Heart left ventricle (tissue), 16 donors: ENCODE measurements around the gene DOCK2. TPM values are rescaled to one million over a fixed set of nuclear protein-coding genes. Genes with fewer than 3 reads are reported as not detected.

Experiments used
- ATAC-seq, 4 donors: fragments of 200-7000 bp; cut with Tn5 transposase; one replicate each; pipeline ENCODE4 v1.9.1; 2020 to 2022; ENCODE audit warnings: moderate library complexity in 4 of 4, mild to moderate bottlenecking in 3 of 4, moderate number of reproducible peaks in 1 of 4
- DNase-seq, 5 donors: peaks; one replicate each; pipeline ENCODE4 v3.0.0-alpha.2; 2020
- H3K27ac ChIP-seq, 12 donors: fragments of 200-600 bp; sonication (generic) in 4 of 12; one replicate each; pipeline versions ENCODE4 v1.5.0 to v1.8.0; 2016 to 2022; ENCODE audit warnings: mild to moderate bottlenecking in 2 of 12
- H3K27me3 ChIP-seq, 9 donors: fragments of 200-600 bp; sonication (generic) in 2 of 9; one replicate each; pipeline versions ENCODE4 v1.5.1 to v1.8.0; 2016 to 2022; ENCODE audit warnings: mild to moderate bottlenecking in 3 of 9
- H3K36me3 ChIP-seq, 9 donors: fragments of 200-600 bp; sonication (generic) in 2 of 9; one replicate each; pipeline versions ENCODE4 v1.5.0 to v1.8.0; 2018 to 2022; ENCODE audit warnings: mild to moderate bottlenecking in 2 of 9
- H3K4me1 ChIP-seq, 12 donors: fragments of 200-600 bp; sonication (generic) in 4 of 12; one replicate each; pipeline versions ENCODE4 v1.5.0 to v1.8.0; 2016 to 2022; ENCODE audit warnings: mild to moderate bottlenecking in 3 of 12
- H3K4me3 ChIP-seq, 12 donors: fragments of 200-600 bp; sonication (generic) in 4 of 12; one replicate each; pipeline versions ENCODE4 v1.5.0 to v1.8.0; 2017 to 2022; ENCODE audit warnings: mild to moderate bottlenecking in 9 of 12, moderate library complexity in 4 of 12
- H3K9me3 ChIP-seq, 12 donors: fragments of 200-600 bp; sonication (generic) in 4 of 12; one replicate each; pipeline versions ENCODE4 v1.5.0 to v1.8.0; 2016 to 2022; ENCODE audit warnings: mild to moderate bottlenecking in 1 of 12
- CTCF ChIP-seq, 12 donors: fragments of 200-600 bp; sonication (generic) in 4 of 12; IDR thresholded peaks; one replicate each; pipeline versions ENCODE4 v1.5.0 to v1.8.0; 2018 to 2022; ENCODE audit warnings: antibody characterized with exemption in 12 of 12, mild to moderate bottlenecking in 5 of 12
- POLR2A ChIP-seq, 2 donors: fragments of 450-650 bp; IDR thresholded peaks; one replicate each; pipeline ENCODE4 v1.6.1; 2017; ENCODE audit warnings: antibody characterized with exemption in 2 of 2, mild to moderate bottlenecking in 2 of 2, moderate library complexity in 2 of 2
- WGBS, 4 donors: extraction: QIAGEN DNeasy Blood & Tissue Kit in 2 of 4; methylation state at CpG; one replicate each; pipeline versions ENCODE4 v1.1.5 to v1.1.7; 2013 to 2018; 5-methylcytosine and 5-hydroxymethylcytosine counted together
- intact Hi-C, 10 donors: fragments of 100-400 bp; cut with DNase I; formaldehyde crosslinking; loops; one replicate each; pipeline versions ENCODE4 v1.11.1 to v1.14.2; 2022
- polyA plus RNA-seq, 2 donors: library from polyadenylated mRNA; stranded (reverse); fragments of 200-250 nt; gene quantifications; one replicate each; pipeline ENCODE4 v1.2.3, GENCODE V29; 2013
- total RNA-seq, 9 donors: library from RNA; depleted of rRNA in 2 of 9; stranded (reverse); fragments of >200 nt in 2 of 9; fragmentation: NEBNext Ultra II Directional in 3 of 9; extraction: Animal tissue kit (Norgen Biotek cat#: 25700) in 3 of 9; gene quantifications; one replicate each; pipeline versions ENCODE4 v1.1.0 to v1.2.4, GENCODE V29; 2016 to 2023
- donor health status: ischemic (EF 13 %, LVEDD 7.1; RV severe dilation, severe dysfunction).
- donor health status: healthy with polysubstance abuse.
- donor health status: DM: no; HTN: yes; CAD: no.
- donor health status: DM: no; HTN: no; CAD: no.
- donor health status: ischemic (EF 25% LVEDD 6.9; RV normal size, moderate dysfunction).
- donor health status: ischemic (EF 25% LVEDD 5.7; RV mildly dilated, moderate dysfunction).
- donor health status: healthy.
- donor health status: DM: yes; HTN: yes; CAD: no.
- donor health status: ischemic (EF 35%, LVEDD 5.7; RV mildly dilated, moderate dysfunction).
- donor health status: nonischemic (EF 11% LVEDD 7.7; RV severe dilation, severe dysfunction).
- donor health status: DM: yes; HTN: yes; CAD: no.
- donor health status: PGD.
- donor health status: ischemic (EF 29% LVEDD 5.4; RV normal size, mild dysfunction).
- donor health status: nonischemic (EF 23%, LVEDD 6.1; RV moderate dilation, normal function).

The DOCK2 gene
- total and polyA plus RNA-seq, 11 donors = 0.80 to 59.5 (median 4.6) TPM

DNA sequence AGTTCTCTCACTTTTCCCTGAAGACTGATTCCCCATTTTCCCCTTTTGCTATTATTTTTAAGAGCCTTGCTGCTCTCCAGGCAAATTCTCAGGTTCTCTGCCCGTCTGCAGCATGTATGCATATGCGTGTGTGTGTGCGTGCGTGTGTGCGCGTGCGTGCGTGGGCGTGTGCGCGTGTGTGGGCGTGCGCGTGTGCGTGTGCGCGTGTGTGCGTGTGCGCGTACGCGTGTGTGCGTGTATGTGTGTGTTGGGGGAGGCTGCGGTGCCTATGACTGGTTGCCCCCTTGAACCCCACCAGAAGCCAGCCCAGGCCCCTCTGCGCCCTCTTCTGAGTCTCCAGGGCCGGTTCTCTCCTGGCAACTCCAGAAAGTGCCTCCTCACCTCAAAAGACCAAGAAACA is 467.6 kb downstream of the DOCK2 start:
- 90 to 93% (median 92%) methylated on average over 26 of the region's 26 CpGs for WGBS, 4 donors
- intact Hi-C loops = loop anchor here in 6 of 10 donors (5.0 to 10.0 kb wide), 6 partner anchors 110 to 530 kb away; no protein-coding TSS in a partner anchor
- no peak for ATAC-seq

GRCh38 chr5:170105642-170106611 is 468.9 kb downstream of the DOCK2 start, which contains the start of gene FOXI1:
FOXI1 (plus strand) TSS chr5:170105897; CDS start chr5:170105958, 61 bp downstream.
- Histone ChIP-seq H3K36me3 (no peaks in the 10 kb centered on the region), H3K4me3 (no peak within 1 kb of the TSS), H3K27ac (no peak within 1 kb of the TSS), H3K4me1 (no peaks in the 10 kb centered on the region), H3K9me3 (no peaks in the 10 kb centered on the region), H3K27me3 (no peaks in the 10 kb centered on the region)
- TF ChIP-seq CTCF (IDR thresholded peaks at IDR 0.05) (no peak), POLR2A (IDR thresholded peaks at IDR 0.05) (no peak)
- WGBS, 4 donors = 86 to 89% (median 87%) methylated on average over 23 to 53 of the region's 53 CpGs
- DNase-seq (no peak), ATAC-seq (no peak)
- intact Hi-C loops = loop anchor here in 4 of 10 donors (10.0 kb wide), 4 partner anchors 109 to 529 kb away; no protein-coding TSS in a partner anchor

More for the DNA sequence above, 467.6 kb downstream of the DOCK2 start:
- H3K27ac ChIP-seq = no peak overlapping the region
- TF ChIP-seq CTCF (IDR thresholded peaks at IDR 0.05) (no peak), POLR2A (IDR thresholded peaks at IDR 0.05) (no peak)
- H3K9me3 ChIP-seq = no peaks in the 10 kb centered on the region
- no peaks in the 10 kb centered on the region for H3K27me3 ChIP-seq
- no peak for DNase-seq
- peaks cover 0 to 4% (median 0%) of the 10 kb centered on the region in 12 donors for H3K4me1 ChIP-seq
- no peak overlapping the region for H3K4me3 ChIP-seq
- H3K36me3 ChIP-seq = no peaks in the 10 kb centered on the region

DNA sequence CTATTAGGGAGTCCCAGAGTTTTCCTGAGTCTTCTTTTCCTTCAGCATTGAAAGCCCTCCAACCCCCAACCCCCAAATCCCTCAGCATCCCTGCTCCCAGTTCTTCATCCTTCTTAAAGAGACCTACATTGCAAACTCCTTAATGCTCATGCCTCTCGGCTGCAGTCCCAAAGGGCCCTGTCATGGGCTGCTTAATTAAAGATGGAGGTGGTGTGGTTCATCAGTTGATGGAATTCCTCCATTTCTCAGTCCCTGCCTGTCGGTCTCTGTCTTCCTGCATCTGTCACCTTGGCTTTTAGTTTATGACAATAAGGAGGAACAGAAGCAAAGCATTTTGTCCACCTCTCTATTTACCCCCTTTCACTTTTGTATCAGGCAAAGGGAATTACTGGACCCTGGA is 470.6 kb downstream of the DOCK2 start:
- Histone ChIP-seq H3K4me1 (no peaks in the 10 kb centered on the region), H3K4me3 (no peak overlapping the region), H3K9me3 (no peaks in the 10 kb centered on the region), H3K27ac (no peak overlapping the region), H3K36me3 (no peaks in the 10 kb centered on the region), H3K27me3 (no peaks in the 10 kb centered on the region)
- TF ChIP-seq CTCF (IDR thresholded peaks at IDR 0.05) (no peak), POLR2A (IDR thresholded peaks at IDR 0.05) (no peak)
- ATAC-seq (no peak), DNase-seq (no peak)
- WGBS, 4 donors = 61 to 81% (median 76%) methylated on average over 2 of the region's 2 CpGs
- intact Hi-C loops = loop anchor here in 4 of 10 donors (10.0 kb wide), 4 partner anchors 107 to 527 kb away; no protein-coding TSS in a partner anchor

GRCh38 chr5:170108266-170108785 is 471.3 kb downstream of the DOCK2 start:
- TF ChIP-seq CTCF (IDR thresholded peaks at IDR 0.05) (no peak), POLR2A (IDR thresholded peaks at IDR 0.05) (no peak)
- Histone ChIP-seq H3K9me3 (no peaks in the 10 kb centered on the region), H3K4me3 (no peak overlapping the region), H3K27me3 (no peaks in the 10 kb centered on the region), H3K36me3 (no peaks in the 10 kb centered on the region), H3K4me1 (no peaks in the 10 kb centered on the region), H3K27ac (no peak overlapping the region)
- intact Hi-C loops = loop anchor here in 4 of 10 donors (10.0 kb wide), 4 partner anchors 106 to 526 kb away; no protein-coding TSS in a partner anchor
- ATAC-seq (no peak), DNase-seq (no peak)
- WGBS, 4 donors = 89 to 93% (median 90%) methylated on average over 12 of the region's 12 CpGs
